NOMO-1 treated with DMSO at 0.1 percent for 48 hours (cell line): ENCODE data around the gene KLK10.

Experiments used
- DNase-seq: peaks from one replicate; lab custom pipeline; 2025; ENCODE audit not compliant: unreplicated experiment; lab: John Stamatoyannopoulos, UW

The KLK10 gene

GRCh38 chr19:51019544-51019925 is at the start of gene KLK10:
Gene KLK10 (minus strand): TSS chr19:51019709. CDS start chr19:51019130, 579 bp downstream.
- no peak for DNase-seq

GRCh38 chr19:51066393-51067186 is 47.1 kb upstream of the KLK10 start:
- DNase-seq, result no peak

GRCh38 chr19:51065221-51065960 is 45.9 kb upstream of the KLK10 start:
- no peak for DNase-seq

DNA sequence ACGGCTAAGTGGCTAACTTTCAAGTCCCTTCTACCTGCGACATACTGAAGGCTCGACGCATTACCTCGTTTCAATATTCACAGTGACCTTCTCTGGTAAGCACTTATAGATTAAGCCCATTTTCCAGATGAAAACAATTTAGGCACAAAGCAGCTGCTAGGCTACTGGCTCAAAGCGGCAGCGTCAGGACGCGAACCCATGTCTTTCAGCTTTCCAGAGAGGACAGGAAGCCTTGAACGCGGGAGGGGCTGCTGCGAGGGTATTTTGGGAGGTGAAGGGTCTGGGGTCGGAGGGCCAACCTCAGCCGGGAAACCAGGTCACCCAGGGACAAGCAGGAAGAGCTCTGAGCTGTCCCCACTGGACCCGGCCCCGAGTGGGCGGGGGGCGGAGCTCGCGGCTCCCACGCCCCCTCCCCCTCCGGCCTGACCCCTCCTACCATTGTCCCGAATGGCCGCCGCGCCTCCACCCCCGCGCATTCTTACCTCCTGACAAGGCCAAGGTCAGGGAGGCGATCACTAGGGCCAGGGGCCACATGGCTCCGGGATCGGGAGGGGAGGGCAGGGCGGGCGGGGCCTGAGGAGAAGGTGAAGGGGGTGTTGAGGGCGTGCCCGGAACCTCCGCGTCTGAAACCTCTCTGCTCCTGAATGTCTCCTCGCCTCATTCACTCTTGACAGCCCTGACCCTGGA is 45.2 kb upstream of the KLK10 start, which contains the start of gene KLK13:
KLK13 (minus strand) TSS at position 559 of the 687 bp plus-strand sequence; CDS start at position 534, 25 bp downstream.
- DNase-seq, result peak; percentile 8

GRCh38 chr19:51063664-51064063 is 44.2 kb upstream of the KLK10 start:
- no peak for DNase-seq

- no peak for DNase-seq
These were observed 41.5 kb upstream of the KLK10 start for GRCh38 chr19:51060973-51061372.

DNA sequence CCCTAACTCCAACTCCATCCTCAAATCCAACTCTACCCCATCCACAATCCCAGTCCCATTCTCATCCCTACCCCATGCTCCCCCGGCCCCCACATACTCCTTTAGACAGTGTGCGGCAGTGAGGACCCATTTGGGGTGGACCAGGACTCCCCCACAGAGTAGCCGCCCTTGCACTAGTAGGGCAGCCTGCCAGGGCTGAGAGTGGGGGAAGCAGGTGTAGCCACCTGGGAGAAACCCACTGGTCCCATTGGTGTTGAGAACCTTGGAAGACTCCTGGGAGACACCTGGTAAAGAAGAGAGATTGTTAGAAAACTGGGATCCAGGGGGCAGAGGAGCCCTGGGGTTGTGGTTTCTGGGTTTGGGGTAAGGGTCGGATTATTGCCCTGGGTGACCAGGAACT is 40.8 kb upstream of the KLK10 start:
- no peak for DNase-seq

- DNase-seq, result no peak
These were observed 40.2 kb upstream of the KLK10 start for GRCh38 chr19:51059715-51060114.

- no peak for DNase-seq
These were observed 36.4 kb upstream of the KLK10 start for GRCh38 chr19:51055866-51056265.

DNA sequence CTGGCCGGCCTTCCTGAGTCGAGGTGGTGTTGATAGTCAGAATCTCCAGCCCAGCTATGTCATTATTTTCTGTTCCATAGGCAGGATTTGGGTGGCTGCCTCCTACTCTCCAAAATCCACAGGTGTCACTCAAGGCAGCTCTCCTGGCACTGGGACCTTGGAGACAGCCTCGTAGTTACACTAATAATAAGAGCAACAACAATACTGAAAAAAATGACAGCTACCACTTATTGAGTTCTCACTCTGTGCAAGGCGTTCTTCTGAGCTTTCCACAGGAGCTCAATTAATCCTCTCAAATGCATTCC is 27.5 kb upstream of the KLK10 start:
- no peak for DNase-seq

DNA sequence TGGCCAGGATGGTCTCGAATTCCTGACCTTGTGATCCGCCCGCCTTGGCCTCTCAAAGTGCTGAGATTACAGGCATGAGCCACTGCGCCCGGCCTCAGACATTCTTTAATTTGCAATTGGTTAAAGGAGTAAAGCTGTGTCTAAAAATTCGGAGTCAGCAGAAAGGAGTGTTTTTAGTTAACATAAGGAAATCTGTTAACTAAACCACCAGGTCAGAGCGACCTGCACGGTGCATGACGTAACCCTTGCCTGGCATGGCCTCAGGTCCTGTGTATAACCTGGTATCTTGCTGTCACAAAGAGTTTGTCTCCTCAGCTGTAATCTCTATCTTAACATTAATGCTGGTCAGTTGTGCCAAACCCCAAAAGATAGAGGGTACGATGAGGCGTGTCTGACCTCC is 24.8 kb upstream of the KLK10 start:
- no peak for DNase-seq

GRCh38 chr19:51043497-51043896 is 24.0 kb upstream of the KLK10 start:
- DNase-seq, result no peak

- DNase-seq, result no peak
These were observed 20.6 kb upstream of the KLK10 start for GRCh38 chr19:51040151-51040550.

- no peak for DNase-seq
These were observed 17.0 kb upstream of the KLK10 start for GRCh38 chr19:51036519-51036918.

DNA sequence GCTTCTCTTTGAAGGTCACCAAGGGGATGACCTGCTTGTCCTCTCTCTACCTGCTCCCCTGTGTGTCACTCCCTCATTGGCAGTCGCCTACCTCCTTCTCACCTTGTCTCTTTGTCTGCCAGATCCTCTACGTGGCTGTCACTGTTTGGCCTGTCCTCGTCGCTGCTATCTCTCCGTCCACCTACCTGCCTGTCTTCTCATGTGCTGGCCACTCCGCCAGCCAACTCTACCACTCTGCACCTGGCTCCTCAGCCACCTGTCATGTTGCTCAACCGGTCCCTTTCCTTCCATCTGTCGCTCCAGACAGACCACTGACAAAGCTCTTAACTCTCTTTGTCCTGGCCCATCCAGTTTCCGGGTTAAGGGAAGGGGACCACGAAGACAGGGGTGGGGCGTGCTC is 15.2 kb upstream of the KLK10 start, which contains the start of gene KLK12:
KLK12 (minus strand) TSS at position 299 of the 400 bp plus-strand sequence. CDS start 381 bp downstream, outside the sequence.
- DNase-seq, result no peak

GRCh38 chr19:51031880-51032225 is 12.3 kb upstream of the KLK10 start:
- no peak for DNase-seq

GRCh38 chr19:51031220-51031879 is 11.8 kb upstream of the KLK10 start:
- no peak for DNase-seq

GRCh38 chr19:51030631-51031030 is 11.1 kb upstream of the KLK10 start:
- no peak for DNase-seq

DNA sequence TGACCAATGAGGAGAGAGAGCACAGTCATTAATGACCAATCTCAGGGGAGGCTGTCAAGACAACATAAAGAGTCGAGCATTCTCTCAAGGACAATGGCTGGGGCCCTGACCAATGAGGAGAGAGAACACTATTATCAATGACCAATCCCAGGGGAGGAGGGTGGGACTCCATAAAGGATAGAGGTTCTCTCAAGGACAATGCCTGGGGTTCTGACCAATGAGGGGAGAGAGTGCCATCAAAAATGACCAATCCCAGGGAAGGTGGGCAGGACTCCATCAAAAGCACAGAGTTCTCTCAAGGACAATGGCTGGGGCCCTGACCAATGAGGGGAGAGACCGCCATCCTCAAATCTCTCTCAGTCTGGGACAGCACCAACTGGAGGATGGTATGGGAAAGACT is 10.2 kb upstream of the KLK10 start:
- no peak for DNase-seq

DNA sequence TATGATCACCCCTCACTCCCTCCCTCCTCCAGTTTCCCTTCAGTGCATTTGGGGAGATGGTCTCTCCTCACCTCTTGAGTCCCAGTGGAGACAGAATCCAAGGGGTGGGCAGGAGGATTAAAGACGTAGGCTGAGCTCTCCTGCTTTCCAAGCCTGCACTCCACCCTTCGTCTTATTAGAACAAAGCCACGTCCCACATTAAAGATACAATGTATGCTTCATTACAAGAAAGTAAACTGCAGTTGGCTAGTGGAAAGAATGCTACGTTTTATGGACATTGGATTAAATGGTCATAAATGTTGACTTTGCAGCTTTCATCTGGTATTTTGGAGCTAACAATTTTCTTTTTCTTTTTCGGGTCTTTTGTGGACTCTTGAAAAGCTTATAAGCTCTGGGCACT is 8.4 kb upstream of the KLK10 start:
- DNase-seq, result peak; percentile 55

DNA sequence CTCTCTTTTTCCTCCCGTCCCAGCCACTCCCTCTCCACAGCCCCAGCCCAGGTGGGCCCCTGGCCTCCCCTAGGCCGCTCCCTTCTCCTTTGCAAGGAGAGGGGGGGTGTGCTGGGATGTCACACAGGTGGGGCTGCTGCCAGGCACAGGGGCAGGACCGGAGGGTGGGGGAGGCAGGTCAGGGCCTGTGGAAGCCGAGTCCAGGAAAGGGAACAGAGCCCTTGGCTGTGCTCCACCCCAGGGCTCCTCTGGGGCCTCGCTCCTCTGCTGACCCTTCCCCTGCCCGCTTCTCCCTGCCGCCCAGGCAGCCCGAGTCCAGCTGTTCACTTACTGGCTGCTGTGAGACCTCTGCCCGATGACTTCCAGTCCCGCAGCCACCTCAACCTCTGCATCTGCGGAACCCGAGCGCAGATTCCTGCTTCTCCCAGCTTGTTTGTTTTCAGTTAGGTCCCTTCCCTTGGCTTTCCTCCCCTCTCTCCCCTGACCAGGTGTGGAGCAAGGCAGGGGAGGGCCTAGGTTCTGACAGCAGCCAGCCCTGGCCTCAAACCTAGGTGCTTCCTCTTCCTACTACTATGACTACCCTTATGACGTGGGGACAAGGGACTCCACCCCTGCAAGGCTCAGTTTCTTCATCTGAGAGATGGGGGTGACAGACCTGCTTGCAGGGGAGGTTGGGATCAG is 7.8 kb upstream of the KLK10 start:
- no peak for DNase-seq
